GM21447 (cell line): ENCODE results near the gene ABCC12.
A peak's percentile ranks its signal among the peaks of the same experiment; 100 is the strongest.
"Not testable (repeated sequence)": the region's sequence is repeated elsewhere in the genome, so short reads cannot be mapped to it uniquely, and the experiment has no call there.

Experiments
- ATAC-seq: cut with Tn5 transposase; IDR thresholded peaks from one replicate; pipeline ENCODE4 v1.9.1; 2021; ENCODE audit not compliant: unreplicated experiment

The ABCC12 gene

GRCh38 chr16:48155926-48156789 is at the start of gene ABCC12:
Gene ABCC12 (minus strand): TSS chr16:48155993. CDS start chr16:48146424, 9,569 bp downstream.
- no peak for ATAC-seq

- ATAC-seq, result no peak
These were observed 49.0 kb upstream of the ABCC12 start for GRCh38 chr16:48204825-48205151.

GRCh38 chr16:48203974-48204824 is 48.4 kb upstream of the ABCC12 start:
- no peak for ATAC-seq

GRCh38 chr16:48201515-48202201 is 45.9 kb upstream of the ABCC12 start:
- ATAC-seq, result no peak

GRCh38 chr16:48197294-48197693 is 41.5 kb upstream of the ABCC12 start:
- ATAC-seq, result no peak

- no peak for ATAC-seq
These were observed 39.2 kb upstream of the ABCC12 start for GRCh38 chr16:48194828-48195556.

- ATAC-seq, result no peak
These were observed 38.1 kb upstream of the ABCC12 start for GRCh38 chr16:48193846-48194245.

- ATAC-seq, result peak; percentile 97
These were observed 32.8 kb upstream of the ABCC12 start for GRCh38 chr16:48188449-48189102.

- ATAC-seq, result no peak
These were observed 32.0 kb upstream of the ABCC12 start for GRCh38 chr16:48187779-48188178.

GRCh38 chr16:48184681-48185080 is 28.9 kb upstream of the ABCC12 start:
- ATAC-seq, result no peak

- no peak for ATAC-seq
These were observed 27.3 kb upstream of the ABCC12 start for GRCh38 chr16:48182979-48183537.

- ATAC-seq, result not testable (repeated sequence)
These were observed 26.1 kb upstream of the ABCC12 start for GRCh38 chr16:48181746-48182520.

GRCh38 chr16:48180868-48181480 is 25.2 kb upstream of the ABCC12 start:
- no peak for ATAC-seq

- no peak for ATAC-seq
These were observed 21.0 kb upstream of the ABCC12 start for GRCh38 chr16:48176635-48177408.

- no peak for ATAC-seq
These were observed 18.1 kb upstream of the ABCC12 start for GRCh38 chr16:48173889-48174288.

GRCh38 chr16:48172682-48173081 is 16.9 kb upstream of the ABCC12 start:
- ATAC-seq, result no peak

- no peak for ATAC-seq
These were observed 14.1 kb upstream of the ABCC12 start for GRCh38 chr16:48169896-48170295.

- no peak for ATAC-seq
These were observed 12.3 kb upstream of the ABCC12 start for GRCh38 chr16:48168075-48168474.
